Measurements from ENCODE around the gene GSE1. TPM values are rescaled to one million over a fixed set of nuclear protein-coding genes. Genes with fewer than 3 reads are reported as not detected.

GSE1 gene
- polyA plus RNA-seq, 3 donors from 2014 or later, result 0.15 to 9.4 (median 2.9) TPM

- Mint-ChIP-seq H3K9me3 (no peaks in the 10 kb centered on the region), H3K36me3 (peaks cover 0 to 28% (median 10%) of the 10 kb centered on the region in 3 donors), H3K4me1 (peaks cover 5 to 10% of the 10 kb centered on the region in 2 donors), H3K27me3 (ENCODE audit: low read depth in 3 of 3) (peaks cover 4 to 8% (median 5%) of the 10 kb centered on the region in 3 donors), H3K4me3 (no peak overlapping the region), H3K27ac (peak overlapping the region; percentile 30 to 81 (median 66))
- DNase-seq, result peak; percentile 38 to 47 (median 44)
These were observed 46.8 kb downstream of the GSE1 start for GRCh38 chr16:85659805-85660511.

GRCh38 chr16:85660843-85661739 lies 48.0 kb downstream of the GSE1 start:
- H3K4me3 Mint-ChIP-seq, result no peak overlapping the region
- peaks cover 4 to 9% (median 7%) of the 10 kb centered on the region in 3 donors for H3K27me3 Mint-ChIP-seq (ENCODE audit: low read depth in 3 of 3)
- DNase-seq, result no peak
- no peaks in the 10 kb centered on the region for H3K9me3 Mint-ChIP-seq
- H3K36me3 Mint-ChIP-seq, result peaks cover 7 to 38% (median 18%) of the 10 kb centered on the region in 3 donors
- peaks cover 5 to 10% of the 10 kb centered on the region in 2 donors for H3K4me1 Mint-ChIP-seq
- H3K27ac Mint-ChIP-seq, result no peak overlapping the region

DNA sequence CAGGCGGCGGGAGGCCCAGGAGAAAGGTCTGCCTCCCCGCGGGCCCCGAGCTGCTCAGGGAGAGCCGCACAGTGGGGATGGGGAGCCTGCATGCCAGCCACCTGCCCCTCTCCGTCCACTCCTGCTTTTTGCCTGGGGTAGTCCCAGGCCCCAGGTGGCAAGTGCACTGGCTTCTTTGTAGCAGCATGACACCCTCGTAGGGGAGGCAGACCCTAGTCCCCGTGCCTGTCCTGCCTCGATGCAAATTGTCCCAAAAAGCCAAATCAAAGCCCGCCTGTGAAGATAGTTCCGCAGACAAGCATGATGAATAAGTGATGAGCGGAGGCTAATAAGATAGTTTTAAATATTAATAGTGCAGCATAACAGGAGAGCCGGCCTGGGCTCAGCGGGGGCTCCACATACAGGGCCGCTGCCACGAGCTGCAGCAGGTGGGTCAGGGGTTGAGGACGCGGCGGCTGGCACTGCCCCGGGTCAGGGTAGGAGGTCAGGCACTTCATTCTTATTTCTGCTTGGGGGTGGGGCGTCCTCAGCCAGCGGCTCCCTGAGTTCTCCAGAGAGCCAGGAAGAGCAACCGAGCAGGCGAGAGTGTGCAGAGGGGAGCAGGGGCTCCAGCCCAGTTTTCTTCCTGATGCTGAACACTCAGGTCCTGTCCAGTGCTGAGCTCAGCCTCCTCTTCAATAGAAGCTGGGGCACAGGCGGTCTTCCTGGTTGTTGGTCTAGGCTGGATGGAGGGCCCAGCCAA lies 48.8 kb downstream of the GSE1 start:
- H3K27me3 Mint-ChIP-seq (ENCODE audit: low read depth in 3 of 3), result peaks cover 4 to 7% (median 7%) of the 10 kb centered on the region in 3 donors
- H3K9me3 Mint-ChIP-seq, result no peaks in the 10 kb centered on the region
- H3K27ac Mint-ChIP-seq, result no peak overlapping the region
- peaks cover 7 to 46% (median 22%) of the 10 kb centered on the region in 3 donors for H3K36me3 Mint-ChIP-seq
- DNase-seq, result no peak
- no peak overlapping the region for H3K4me3 Mint-ChIP-seq
- H3K4me1 Mint-ChIP-seq, result peaks cover 5 to 10% of the 10 kb centered on the region in 2 donors

GRCh38 chr16:85662482-85662812 lies 49.3 kb downstream of the GSE1 start:
- DNase-seq, result no peak
- peaks cover 5 to 10% of the 10 kb centered on the region in 2 donors for H3K4me1 Mint-ChIP-seq
- H3K9me3 Mint-ChIP-seq, result no peaks in the 10 kb centered on the region
- peaks cover 7 to 46% (median 21%) of the 10 kb centered on the region in 3 donors for H3K36me3 Mint-ChIP-seq
- H3K27me3 Mint-ChIP-seq (ENCODE audit: low read depth in 3 of 3), result peaks cover 2 to 9% (median 7%) of the 10 kb centered on the region in 3 donors
- no peak overlapping the region for H3K4me3 Mint-ChIP-seq
- H3K27ac Mint-ChIP-seq, result peak overlapping the region in 2 of 6 donors; percentile 65 to 67

- no peak overlapping the region for H3K4me3 Mint-ChIP-seq
- DNase-seq, result no peak
- peak overlapping the region in 1 of 6 donors; percentile 28 for H3K27ac Mint-ChIP-seq
- H3K27me3 Mint-ChIP-seq (ENCODE audit: low read depth in 3 of 3), result peaks cover 0 to 8% (median 7%) of the 10 kb centered on the region in 3 donors
- H3K4me1 Mint-ChIP-seq, result peaks cover 4 to 10% of the 10 kb centered on the region in 2 donors
- peaks cover 7 to 43% (median 17%) of the 10 kb centered on the region in 3 donors for H3K36me3 Mint-ChIP-seq
- no peaks in the 10 kb centered on the region for H3K9me3 Mint-ChIP-seq
These were observed 50.1 kb downstream of the GSE1 start for GRCh38 chr16:85662976-85663830.

- Mint-ChIP-seq H3K36me3 (peaks cover 7 to 42% (median 17%) of the 10 kb centered on the region in 3 donors), H3K27ac (peak overlapping the region in 1 of 6 donors; percentile 28), H3K4me3 (no peak overlapping the region), H3K27me3 (ENCODE audit: low read depth in 3 of 3) (peaks cover 0 to 8% (median 7%) of the 10 kb centered on the region in 3 donors), H3K9me3 (no peaks in the 10 kb centered on the region), H3K4me1 (peaks cover 4 to 10% of the 10 kb centered on the region in 2 donors)
- no peak for DNase-seq
These were observed 50.8 kb downstream of the GSE1 start for GRCh38 chr16:85663891-85664321.

DNA sequence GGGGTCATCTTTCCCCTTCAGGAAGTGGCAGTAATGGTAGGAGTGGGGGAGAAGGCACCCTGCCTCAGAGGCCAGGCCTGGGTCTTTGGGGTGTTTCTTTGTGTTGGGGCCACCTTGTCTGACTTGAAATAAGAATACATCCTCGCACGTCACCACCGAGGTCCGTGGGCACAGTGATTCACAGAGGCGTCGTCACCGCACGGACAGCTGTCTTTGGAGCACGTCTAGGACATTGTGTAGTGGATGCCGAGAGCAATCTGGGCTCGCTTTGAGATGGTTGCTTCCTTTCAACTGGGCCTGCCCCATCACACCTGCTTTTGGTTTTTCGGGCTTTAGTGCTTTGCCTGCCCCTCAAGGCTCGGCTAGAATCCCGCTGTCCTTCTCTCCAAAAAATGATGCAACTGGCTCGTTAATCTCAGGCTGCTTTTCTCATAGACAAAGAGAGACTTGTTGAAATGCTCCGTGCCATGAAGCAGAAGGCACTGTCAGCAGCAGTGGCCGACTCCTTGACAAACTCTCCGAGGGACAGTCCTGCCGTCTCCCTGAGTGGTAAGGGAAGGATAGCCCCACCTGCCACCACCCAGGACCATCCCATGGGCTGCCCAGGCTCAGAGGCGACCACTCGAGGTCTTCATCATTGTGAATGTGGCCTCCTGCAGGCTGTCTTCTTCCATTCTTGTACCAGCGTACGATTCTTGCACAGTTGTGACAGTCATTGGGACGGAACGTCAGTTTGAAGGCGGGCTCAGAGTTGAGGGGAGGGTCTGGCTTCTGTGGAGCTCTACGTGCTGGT lies 51.7 kb downstream of the GSE1 start:
- DNase-seq, result no peak
- peaks cover under 1 to 2% of the 10 kb centered on the region in 2 donors for H3K4me1 Mint-ChIP-seq
- H3K36me3 Mint-ChIP-seq, result peaks cover 11 to 46% (median 23%) of the 10 kb centered on the region in 3 donors
- H3K27ac Mint-ChIP-seq, result peak overlapping the region in 2 of 6 donors; percentile 10 to 37
- H3K9me3 Mint-ChIP-seq, result no peaks in the 10 kb centered on the region
- peaks cover 0 to 11% (median 7%) of the 10 kb centered on the region in 3 donors for H3K27me3 Mint-ChIP-seq (ENCODE audit: low read depth in 3 of 3)
- H3K4me3 Mint-ChIP-seq, result no peak overlapping the region

- H3K9me3 Mint-ChIP-seq, result no peaks in the 10 kb centered on the region
- H3K27ac Mint-ChIP-seq, result peak overlapping the region in 3 of 6 donors; percentile 30 to 51 (median 37)
- DNase-seq, result no peak
- H3K4me1 Mint-ChIP-seq, result no peaks in the 10 kb centered on the region
- H3K4me3 Mint-ChIP-seq, result no peak overlapping the region
- H3K36me3 Mint-ChIP-seq, result peaks cover 14 to 51% (median 25%) of the 10 kb centered on the region in 3 donors
- peaks cover 0 to 11% (median 7%) of the 10 kb centered on the region in 3 donors for H3K27me3 Mint-ChIP-seq (ENCODE audit: low read depth in 3 of 3)
These were observed 52.2 kb downstream of the GSE1 start for GRCh38 chr16:85665373-85665740.

DNA sequence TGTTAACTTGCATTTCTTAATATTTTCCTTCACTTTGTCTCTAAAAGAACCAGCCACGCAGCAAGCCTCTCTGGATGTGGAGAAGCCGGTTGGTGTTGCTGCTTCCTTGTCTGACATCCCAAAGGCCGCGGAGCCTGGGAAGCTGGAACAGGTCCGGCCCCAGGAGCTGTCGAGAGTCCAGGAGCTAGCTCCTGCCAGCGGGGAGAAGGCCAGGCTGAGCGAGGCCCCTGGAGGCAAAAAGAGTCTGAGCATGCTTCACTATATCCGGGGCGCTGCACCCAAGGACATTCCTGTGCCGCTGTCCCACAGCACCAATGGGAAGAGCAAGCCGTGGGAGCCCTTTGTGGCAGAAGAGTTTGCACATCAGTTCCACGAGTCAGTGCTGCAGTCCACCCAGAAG lies 52.8 kb downstream of the GSE1 start:
- no peaks in the 10 kb centered on the region for H3K4me1 Mint-ChIP-seq
- peaks cover 15 to 57% (median 28%) of the 10 kb centered on the region in 3 donors for H3K36me3 Mint-ChIP-seq
- H3K27ac Mint-ChIP-seq, result peak overlapping the region in 3 of 6 donors; percentile 30 to 67 (median 34)
- no peak overlapping the region for H3K4me3 Mint-ChIP-seq
- DNase-seq, result no peak
- H3K9me3 Mint-ChIP-seq, result no peaks in the 10 kb centered on the region
- peaks cover 0 to 11% (median 9%) of the 10 kb centered on the region in 3 donors for H3K27me3 Mint-ChIP-seq (ENCODE audit: low read depth in 3 of 3)

GRCh38 chr16:85667261-85667660 lies 54.1 kb downstream of the GSE1 start:
- no peaks in the 10 kb centered on the region for H3K4me1 Mint-ChIP-seq
- peak overlapping the region in 1 of 6 donors; percentile 58 for H3K27ac Mint-ChIP-seq
- no peaks in the 10 kb centered on the region for H3K9me3 Mint-ChIP-seq
- H3K27me3 Mint-ChIP-seq (ENCODE audit: low read depth in 3 of 3), result peaks cover 0 to 14% (median 11%) of the 10 kb centered on the region in 3 donors
- peaks cover 18 to 61% (median 32%) of the 10 kb centered on the region in 3 donors for H3K36me3 Mint-ChIP-seq
- DNase-seq, result no peak
- H3K4me3 Mint-ChIP-seq, result no peak overlapping the region

DNA sequence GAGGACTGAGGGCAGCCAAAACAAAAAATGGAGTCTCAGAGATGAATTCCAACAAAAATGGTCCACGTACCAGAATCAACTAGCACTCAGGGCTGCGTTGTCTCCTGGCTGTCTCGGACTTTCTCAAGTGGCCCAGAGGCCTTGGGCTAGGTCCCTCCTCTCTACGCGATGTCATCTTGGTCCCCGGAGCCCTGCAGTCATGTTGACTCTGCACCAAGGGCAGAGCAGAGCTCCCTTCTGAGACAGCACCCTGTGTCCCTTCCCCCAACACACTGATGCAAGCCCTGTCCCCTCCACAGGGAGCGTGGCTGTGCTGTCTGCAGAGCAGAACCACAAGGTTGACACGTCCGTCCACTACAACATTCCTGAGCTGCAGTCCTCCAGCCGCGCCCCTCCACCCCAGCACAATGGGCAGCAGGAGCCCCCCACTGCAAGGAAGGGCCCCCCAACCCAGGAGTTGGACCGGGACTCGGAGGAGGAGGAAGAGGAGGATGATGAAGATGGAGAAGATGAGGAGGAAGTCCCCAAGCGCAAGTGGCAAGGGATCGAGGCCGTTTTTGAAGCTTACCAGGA lies 54.8 kb downstream of the GSE1 start:
- H3K27me3 Mint-ChIP-seq (ENCODE audit: low read depth in 3 of 3), result peaks cover 2 to 12% (median 11%) of the 10 kb centered on the region in 3 donors
- no peaks in the 10 kb centered on the region for H3K4me1 Mint-ChIP-seq
- H3K36me3 Mint-ChIP-seq, result peaks cover 18 to 63% (median 32%) of the 10 kb centered on the region in 3 donors
- no peak overlapping the region for H3K4me3 Mint-ChIP-seq
- peak overlapping the region in 2 of 6 donors; percentile 43 to 58 for H3K27ac Mint-ChIP-seq
- no peaks in the 10 kb centered on the region for H3K9me3 Mint-ChIP-seq
- DNase-seq, result no peak
